Measurements from ENCODE around the gene CARD9.

CARD9 gene

GRCh38 chr9:136348691-136349090 is 24.8 kb downstream of the CARD9 start:
- no peak for DNase-seq
- TF ChIP-seq, protein P1, sequence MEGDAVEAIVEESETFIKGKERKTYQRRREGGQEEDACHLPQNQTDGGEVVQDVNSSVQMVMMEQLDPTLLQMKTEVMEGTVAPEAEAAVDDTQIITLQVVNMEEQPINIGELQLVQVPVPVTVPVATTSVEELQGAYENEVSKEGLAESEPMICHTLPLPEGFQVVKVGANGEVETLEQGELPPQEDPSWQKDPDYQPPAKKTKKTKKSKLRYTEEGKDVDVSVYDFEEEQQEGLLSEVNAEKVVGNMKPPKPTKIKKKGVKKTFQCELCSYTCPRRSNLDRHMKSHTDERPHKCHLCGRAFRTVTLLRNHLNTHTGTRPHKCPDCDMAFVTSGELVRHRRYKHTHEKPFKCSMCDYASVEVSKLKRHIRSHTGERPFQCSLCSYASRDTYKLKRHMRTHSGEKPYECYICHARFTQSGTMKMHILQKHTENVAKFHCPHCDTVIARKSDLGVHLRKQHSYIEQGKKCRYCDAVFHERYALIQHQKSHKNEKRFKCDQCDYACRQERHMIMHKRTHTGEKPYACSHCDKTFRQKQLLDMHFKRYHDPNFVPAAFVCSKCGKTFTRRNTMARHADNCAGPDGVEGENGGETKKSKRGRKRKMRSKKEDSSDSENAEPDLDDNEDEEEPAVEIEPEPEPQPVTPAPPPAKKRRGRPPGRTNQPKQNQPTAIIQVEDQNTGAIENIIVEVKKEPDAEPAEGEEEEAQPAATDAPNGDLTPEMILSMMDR (IDR thresholded peaks at IDR 0.05; ENCODE audit: low read depth, low read length), result no peak
- Histone ChIP-seq H3K27ac (peak overlapping the region; percentile 34), H3K27me3 (ENCODE audit: insufficient read depth, low read depth, severe bottlenecking) (no peaks in the 10 kb centered on the region), H3K4me3 (ENCODE audit: low read depth, low read length) (no peak overlapping the region), H3K36me3 (peaks cover 22% of the 10 kb centered on the region), H3K9me3 (ENCODE audit: severe bottlenecking) (no peaks in the 10 kb centered on the region)

GRCh38 chr9:136347472-136348256 is 25.8 kb downstream of the CARD9 start:
- no peak for DNase-seq
- H3K36me3 ChIP-seq, result peaks cover 28% of the 10 kb centered on the region
- peak overlapping the region; percentile 34 for H3K27ac ChIP-seq
- TF ChIP-seq, protein P1 (IDR thresholded peaks at IDR 0.05; ENCODE audit: low read depth, low read length), result no peak
- H3K4me3 ChIP-seq (ENCODE audit: low read depth, low read length), result no peak overlapping the region
- no peaks in the 10 kb centered on the region for H3K27me3 ChIP-seq (ENCODE audit: insufficient read depth, low read depth, severe bottlenecking)
- H3K9me3 ChIP-seq (ENCODE audit: severe bottlenecking), result no peaks in the 10 kb centered on the region

- DNase-seq, result no peak
- TF ChIP-seq, protein P1 (IDR thresholded peaks at IDR 0.05; ENCODE audit: low read depth, low read length), result no peak
- peaks cover 33% of the 10 kb centered on the region for H3K36me3 ChIP-seq
- no peak overlapping the region for H3K4me3 ChIP-seq (ENCODE audit: low read depth, low read length)
- H3K27me3 ChIP-seq (ENCODE audit: insufficient read depth, low read depth, severe bottlenecking), result no peaks in the 10 kb centered on the region
- no peaks in the 10 kb centered on the region for H3K9me3 ChIP-seq (ENCODE audit: severe bottlenecking)
- H3K27ac ChIP-seq, result peak overlapping the region; percentile 1; the same call in 1 of the 2 replicates
Measured at GRCh38 chr9:136346927-136347465, 26.5 kb downstream of the CARD9 start.

DNA sequence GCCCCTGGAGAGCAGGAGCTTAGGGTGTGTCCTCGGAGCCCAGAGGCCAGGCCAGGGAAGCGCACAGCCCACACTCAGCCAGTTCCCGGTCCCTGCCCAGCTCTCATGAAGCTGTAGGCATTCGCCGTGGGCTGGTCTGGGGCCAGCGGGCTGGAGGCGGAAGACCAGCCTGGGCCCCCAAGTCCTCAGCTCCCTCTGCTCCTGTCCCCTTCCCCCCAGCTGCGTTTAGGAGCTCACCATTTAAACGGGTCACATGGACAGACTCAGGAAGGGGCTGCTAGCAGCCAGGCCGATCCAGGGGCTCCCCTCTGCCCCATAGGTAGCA is 27.4 kb downstream of the CARD9 start:
- no peak for DNase-seq
- TF ChIP-seq, protein P1 (IDR thresholded peaks at IDR 0.05; ENCODE audit: low read depth, low read length), result no peak
- Histone ChIP-seq H3K27ac (peak overlapping the region; percentile 51), H3K36me3 (peaks cover 42% of the 10 kb centered on the region), H3K27me3 (ENCODE audit: insufficient read depth, low read depth, severe bottlenecking) (no peaks in the 10 kb centered on the region), H3K4me3 (ENCODE audit: low read depth, low read length) (no peak overlapping the region), H3K9me3 (ENCODE audit: severe bottlenecking) (no peaks in the 10 kb centered on the region)

DNA sequence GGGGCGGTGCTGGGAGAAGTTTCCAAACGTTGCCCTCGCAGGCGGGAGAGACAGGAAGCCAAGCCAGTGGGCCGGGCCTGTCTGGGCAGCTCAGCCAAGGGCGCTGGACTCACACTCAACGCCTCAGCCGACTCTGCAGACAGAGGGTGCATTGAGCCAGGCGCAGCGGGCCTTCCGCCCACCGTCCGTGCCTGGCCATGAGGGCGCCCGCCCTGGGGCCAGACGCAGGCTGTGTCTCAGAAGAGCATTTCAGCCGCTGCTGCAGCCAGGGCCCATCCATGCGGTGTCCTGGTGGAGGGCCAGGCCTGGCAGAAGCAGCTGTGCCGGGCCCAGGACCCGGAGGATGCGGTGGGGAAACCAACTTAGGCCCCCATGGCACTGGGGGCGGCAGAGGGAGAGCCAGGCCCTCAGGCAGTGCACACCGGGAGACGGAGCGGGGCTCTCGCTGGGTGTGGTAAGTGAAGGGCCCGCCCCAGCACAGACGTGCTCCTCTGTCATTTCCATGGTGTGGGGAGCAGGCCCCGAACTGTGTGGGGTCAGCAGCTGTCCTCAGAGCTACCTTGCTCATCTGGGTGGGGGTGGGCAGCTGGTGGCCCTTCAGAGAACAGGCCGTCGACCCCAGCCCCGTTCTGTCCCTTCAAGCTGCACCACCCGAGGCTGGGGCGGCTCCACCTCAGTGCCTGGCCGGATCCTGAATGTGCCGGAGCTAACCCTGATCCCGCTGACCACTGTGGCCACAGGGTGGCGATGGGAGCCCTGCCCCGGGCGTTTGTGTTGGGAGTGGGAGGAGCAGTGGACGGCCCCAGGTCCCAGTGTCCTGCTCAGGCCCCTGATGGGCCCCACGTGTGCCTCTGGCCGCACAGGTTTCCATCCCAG is 27.9 kb downstream of the CARD9 start:
- Histone ChIP-seq H3K36me3 (peaks cover 48% of the 10 kb centered on the region), H3K27me3 (ENCODE audit: insufficient read depth, low read depth, severe bottlenecking) (no peaks in the 10 kb centered on the region), H3K27ac (peak overlapping the region; percentile 51), H3K4me3 (ENCODE audit: low read depth, low read length) (no peak overlapping the region), H3K9me3 (ENCODE audit: severe bottlenecking) (no peaks in the 10 kb centered on the region)
- peak; percentile 89 for DNase-seq
- TF ChIP-seq, protein P1 (IDR thresholded peaks at IDR 0.05; ENCODE audit: low read depth, low read length), result peak; percentile 74
